Measurements from ENCODE around the gene CCDC187.

CCDC187 gene

GRCh38 chr9:136339173-136339957 lies 35.5 kb upstream of the CCDC187 start:
- no peak for DNase-seq

GRCh38 chr9:136338511-136338910 lies 34.6 kb upstream of the CCDC187 start:
- no peak for DNase-seq

GRCh38 chr9:136337416-136338395 lies 33.8 kb upstream of the CCDC187 start:
- DNase-seq, result no peak

- no peak for DNase-seq
These were observed 33.0 kb upstream of the CCDC187 start for GRCh38 chr9:136336881-136337280.

- DNase-seq, result no peak
These were observed 32.4 kb upstream of the CCDC187 start for GRCh38 chr9:136336156-136336870.

GRCh38 chr9:136335296-136336155 lies 31.6 kb upstream of the CCDC187 start:
- no peak for DNase-seq

- DNase-seq, result no peak
These were observed 30.6 kb upstream of the CCDC187 start for GRCh38 chr9:136334541-136334940.

- DNase-seq, result no peak
These were observed 29.6 kb upstream of the CCDC187 start for GRCh38 chr9:136333486-136333885.

GRCh38 chr9:136333045-136333444 lies 29.2 kb upstream of the CCDC187 start:
- no peak for DNase-seq

- no peak for DNase-seq
These were observed 28.6 kb upstream of the CCDC187 start for GRCh38 chr9:136332482-136332983.

- no peak for DNase-seq
These were observed 27.9 kb upstream of the CCDC187 start for GRCh38 chr9:136331556-136332481.

GRCh38 chr9:136331030-136331429 lies 27.1 kb upstream of the CCDC187 start:
- DNase-seq, result no peak

GRCh38 chr9:136330406-136330990 lies 26.6 kb upstream of the CCDC187 start:
- DNase-seq, result no peak

- DNase-seq, result no peak
These were observed 25.9 kb upstream of the CCDC187 start for GRCh38 chr9:136329636-136330405.

- DNase-seq, result no peak
These were observed 25.3 kb upstream of the CCDC187 start for GRCh38 chr9:136329211-136329627.

- no peak for DNase-seq
These were observed 24.7 kb upstream of the CCDC187 start for GRCh38 chr9:136328622-136329041.

GRCh38 chr9:136328011-136328621 lies 24.2 kb upstream of the CCDC187 start:
- no peak for DNase-seq

GRCh38 chr9:136327304-136327974 lies 23.5 kb upstream of the CCDC187 start, which contains the start of gene GPSM1:
Gene GPSM1, plus strand, starts transcription at chr9:136327539. Its CDS starts 157 bp downstream, at chr9:136327696.
- DNase-seq, result peak; percentile 60
